K562 (cell line): Measurements from ENCODE around the gene UBE2I. TPM values are rescaled to one million over a fixed set of nuclear protein-coding genes. Genes with fewer than 3 reads are reported as not detected.

Source experiments
- ARNT ChIP-seq, 2 experiments: fragments of 450-650 bp; IDR thresholded peaks; 2 replicates each; pipeline ENCODE4 v1.6.1; 2016; ENCODE audit warnings: mild to moderate bottlenecking in 1 of 2
- RAD21 ChIP-seq, 2 experiments: fragments of 250-450 bp in 1 of 2; fragments of 450-650 bp in 1 of 2; sonication (Bioruptor Pico) in 1 of 2; formaldehyde crosslinking in 1 of 2; IDR thresholded peaks in 1 of 2; conservative IDR thresholded peaks in 1 of 2; 2 replicates each; pipeline versions ENCODE4 v1.4.0 to v1.8.0; 2020 to 2022; ENCODE audit warnings: mild to moderate bottlenecking in 2 of 2, moderate library complexity in 1 of 2
- SMARCA5 ChIP-seq: fragments of 450-650 bp; IDR thresholded peaks from 2 replicates; pipeline ENCODE4 v1.6.1; 2016
- polyA plus RNA-seq, 8 experiments: library from polyadenylated mRNA; depleted of rRNA in 4 of 8; stranded (reverse) in 5 of 8; unstranded in 3 of 8; fragments of >200 nt; fragmentation: Nextera tagmentation in 2 of 8; fragmentation: Illumina TruSeq in 1 of 8; extraction: Ambion mirVana in 2 of 8; extraction: Trizol in 1 of 8; gene quantifications; 2 replicates each; pipeline versions ENCODE4 v1.2.1 to v1.2.3, GENCODE V29; 2011 to 2014; ENCODE audit warnings: inconsistent platforms in 1 of 8, missing spikeins in 1 of 8
- total RNA-seq, 7 experiments: library from RNA; depleted of rRNA in 6 of 7; stranded (reverse); fragments of >200 nt in 6 of 7; fragmentation: Illumina TruSeq in 2 of 7; extraction: Trizol in 2 of 7; gene quantifications; 2 replicates each; pipeline versions ENCODE4 v1.2.1 to v1.2.3, GENCODE V29; 2011 to 2021; ENCODE audit warnings: low replicate concordance in 1 of 7
- TF ChIP-seq, protein P1 (sequence below): fragments of 250-450 bp; sonication (Bioruptor Pico); IDR thresholded peaks from 2 replicates; pipeline ENCODE4 v1.5.0; 2021; ENCODE audit warnings: mild to moderate bottlenecking, moderate library complexity
- TF ChIP-seq, protein P2 (sequence below): fragments of 450-650 bp; IDR thresholded peaks from 2 replicates; pipeline ENCODE4 v1.6.1; 2017; ENCODE audit warnings: antibody characterized with exemption

Gene UBE2I
- total and polyA plus RNA-seq, 9 of the 15 experiments (the other 6 are each of a cell fraction or from before 2014, with no cell fraction given): 36.6 to 254 (median 104) TPM

DNA sequence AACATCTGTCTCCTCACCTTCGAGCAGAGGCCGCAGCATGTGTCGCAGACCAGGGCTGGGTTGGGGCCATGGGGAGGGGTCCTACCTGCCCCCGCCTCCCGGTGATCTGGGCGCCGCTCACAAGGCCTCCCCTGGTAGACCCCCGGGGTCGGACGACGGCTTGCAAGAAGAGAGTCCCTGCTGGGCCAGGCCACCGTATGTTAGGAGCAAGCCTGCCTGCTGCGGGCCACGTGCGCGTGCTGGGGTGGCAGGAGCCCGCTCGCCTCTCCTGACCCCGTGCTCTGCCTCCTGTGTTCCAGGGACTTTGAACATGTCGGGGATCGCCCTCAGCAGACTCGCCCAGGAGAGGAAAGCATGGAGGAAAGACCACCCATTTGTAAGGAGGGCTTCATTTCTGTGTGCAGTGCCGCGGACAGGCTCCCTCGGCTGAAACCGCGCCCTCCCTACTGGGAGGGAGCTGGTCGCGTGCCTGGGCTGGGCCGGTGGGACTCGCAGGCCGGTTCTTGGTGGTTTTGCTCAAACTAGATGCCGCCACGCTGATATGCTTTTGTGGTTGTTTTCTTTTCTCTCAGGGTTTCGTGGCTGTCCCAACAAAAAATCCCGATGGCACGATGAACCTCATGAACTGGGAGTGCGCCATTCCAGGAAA lies 4.4 kb downstream of the UBE2I start (continued):
- TF ChIP-seq, protein P1, sequence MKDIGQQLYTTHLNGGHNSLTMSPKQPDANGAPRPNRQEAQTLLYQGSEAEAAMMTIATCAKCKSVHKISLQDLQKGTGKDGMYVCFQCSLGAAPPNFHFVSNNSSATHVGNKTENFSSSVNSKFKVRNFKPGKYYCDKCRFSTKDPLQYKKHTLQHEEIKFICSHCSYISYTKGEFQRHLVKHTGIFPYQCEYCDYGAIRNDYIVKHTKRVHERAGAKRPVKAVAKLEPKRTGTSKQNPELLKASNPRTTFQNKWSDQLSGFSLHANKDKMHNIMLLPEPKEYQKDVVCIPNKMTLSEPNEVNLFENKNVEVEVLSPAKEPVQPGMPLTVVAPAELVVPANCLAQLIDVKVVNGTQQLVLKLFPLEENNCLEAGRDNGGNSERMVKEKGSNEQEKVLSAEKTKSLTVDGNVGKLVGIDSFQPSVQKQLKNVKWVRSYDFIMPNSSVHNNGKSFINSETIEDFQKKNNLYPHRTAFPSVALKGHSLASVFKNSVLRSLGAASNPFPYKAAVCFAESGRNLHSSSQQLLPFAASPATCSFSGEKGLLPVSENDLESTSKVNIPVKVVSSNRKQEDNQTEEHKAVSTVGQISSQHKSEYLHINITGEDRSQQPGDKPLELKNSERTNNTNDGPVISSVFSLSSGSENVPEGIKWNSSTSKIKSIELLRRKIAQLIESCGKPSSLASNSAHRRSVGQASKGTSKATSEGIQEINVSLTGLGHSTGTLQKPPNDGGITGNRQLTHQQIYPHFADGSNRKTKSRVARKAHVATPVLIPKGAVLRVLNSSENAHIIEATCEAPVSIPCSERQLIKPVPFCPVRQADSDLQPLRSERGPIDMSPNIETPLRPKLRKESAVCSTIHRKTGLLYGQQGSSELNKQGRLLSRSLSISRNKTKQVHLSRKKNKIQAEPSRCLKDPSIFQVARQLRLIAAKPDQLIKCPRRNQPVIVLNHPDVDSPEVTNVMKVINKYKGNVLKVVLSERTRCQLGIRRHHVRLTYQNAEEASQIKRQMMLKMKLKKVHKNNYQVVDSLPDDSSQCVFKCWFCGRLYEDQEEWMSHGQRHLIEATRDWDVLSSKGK (CRISPR knock-in tag): no peak
- TF ChIP-seq ARNT (IDR thresholded peaks at IDR 0.05) (no peak), SMARCA5 (no peak), RAD21 (CRISPR knock-in tag; conservative IDR thresholded peaks at IDR 0.05 in 1 of 2, IDR thresholded peaks at IDR 0.05 in 1 of 2) (no peak)
- TF ChIP-seq, protein P2, sequence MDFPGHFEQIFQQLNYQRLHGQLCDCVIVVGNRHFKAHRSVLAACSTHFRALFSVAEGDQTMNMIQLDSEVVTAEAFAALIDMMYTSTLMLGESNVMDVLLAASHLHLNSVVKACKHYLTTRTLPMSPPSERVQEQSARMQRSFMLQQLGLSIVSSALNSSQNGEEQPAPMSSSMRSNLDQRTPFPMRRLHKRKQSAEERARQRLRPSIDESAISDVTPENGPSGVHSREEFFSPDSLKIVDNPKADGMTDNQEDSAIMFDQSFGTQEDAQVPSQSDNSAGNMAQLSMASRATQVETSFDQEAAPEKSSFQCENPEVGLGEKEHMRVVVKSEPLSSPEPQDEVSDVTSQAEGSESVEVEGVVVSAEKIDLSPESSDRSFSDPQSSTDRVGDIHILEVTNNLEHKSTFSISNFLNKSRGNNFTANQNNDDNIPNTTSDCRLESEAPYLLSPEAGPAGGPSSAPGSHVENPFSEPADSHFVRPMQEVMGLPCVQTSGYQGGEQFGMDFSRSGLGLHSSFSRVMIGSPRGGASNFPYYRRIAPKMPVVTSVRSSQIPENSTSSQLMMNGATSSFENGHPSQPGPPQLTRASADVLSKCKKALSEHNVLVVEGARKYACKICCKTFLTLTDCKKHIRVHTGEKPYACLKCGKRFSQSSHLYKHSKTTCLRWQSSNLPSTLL: no peak
